Suppressor macrophage treated with lipopolysaccharide for 4 hours (primary cell): ENCODE results near the gene FGF21.
"Not testable (repeated sequence)": the region's sequence is repeated elsewhere in the genome, so short reads cannot be mapped to it uniquely, and the experiment has no call there.

Source experiments
- DNase-seq: peaks from one replicate; pipeline ENCODE4 v3.0.0-alpha.2; 2020

FGF21 gene

GRCh38 chr19:48752496-48753365 is 2.6 kb upstream of the FGF21 start, which contains the start of gene FUT1:
FUT1 (minus strand) TSS chr19:48752641; CDS start chr19:48751281, 1,360 bp downstream.
- DNase-seq: no peak

- DNase-seq: no peak
Measured at GRCh38 chr19:48755787-48756186, 463 bp downstream of the FGF21 start.

- no peak for DNase-seq
Measured at GRCh38 chr19:48756212-48756611, 888 bp downstream of the FGF21 start.

DNA sequence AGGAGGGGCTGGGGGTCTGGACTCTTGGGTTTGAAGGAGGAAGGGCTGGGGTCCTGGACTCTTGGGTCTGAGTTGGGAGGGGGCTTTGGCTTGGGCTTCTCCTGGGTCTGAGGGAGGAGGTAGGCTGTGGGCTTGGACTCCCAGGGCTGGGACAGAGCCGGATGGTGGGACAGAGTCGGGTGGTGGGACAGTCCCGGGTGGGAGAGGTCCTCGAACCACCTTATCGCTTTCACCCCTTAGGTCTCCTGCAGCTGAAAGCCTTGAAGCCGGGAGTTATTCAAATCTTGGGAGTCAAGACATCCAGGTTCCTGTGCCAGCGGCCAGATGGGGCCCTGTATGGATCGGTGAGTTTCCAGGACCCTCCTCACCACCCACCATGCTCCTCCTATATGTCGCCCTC is 1.4 kb downstream of the FGF21 start:
- no peak for DNase-seq

GRCh38 chr19:48757089-48757675 is 1.9 kb downstream of the FGF21 start:
- no peak for DNase-seq

DNA sequence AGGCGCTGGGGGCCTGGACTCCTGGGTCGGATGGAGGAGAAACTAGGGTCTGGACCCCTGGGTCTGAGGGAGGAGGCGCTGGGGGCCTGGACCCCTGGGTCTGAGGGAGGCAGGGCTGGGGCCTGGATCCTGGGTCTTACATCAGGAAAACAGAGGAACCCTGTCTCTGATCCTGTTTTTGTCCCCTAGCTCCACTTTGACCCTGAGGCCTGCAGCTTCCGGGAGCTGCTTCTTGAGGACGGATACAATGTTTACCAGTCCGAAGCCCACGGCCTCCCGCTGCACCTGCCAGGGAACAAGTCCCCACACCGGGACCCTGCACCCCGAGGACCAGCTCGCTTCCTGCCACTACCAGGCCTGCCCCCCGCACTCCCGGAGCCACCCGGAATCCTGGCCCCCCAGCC is 2.4 kb downstream of the FGF21 start:
- no peak for DNase-seq

- DNase-seq: peak; percentile 28
Measured at GRCh38 chr19:48760504-48761205, 5.3 kb downstream of the FGF21 start.

- not testable (repeated sequence) for DNase-seq
Measured at GRCh38 chr19:48765816-48766215, 10.5 kb downstream of the FGF21 start.

DNA sequence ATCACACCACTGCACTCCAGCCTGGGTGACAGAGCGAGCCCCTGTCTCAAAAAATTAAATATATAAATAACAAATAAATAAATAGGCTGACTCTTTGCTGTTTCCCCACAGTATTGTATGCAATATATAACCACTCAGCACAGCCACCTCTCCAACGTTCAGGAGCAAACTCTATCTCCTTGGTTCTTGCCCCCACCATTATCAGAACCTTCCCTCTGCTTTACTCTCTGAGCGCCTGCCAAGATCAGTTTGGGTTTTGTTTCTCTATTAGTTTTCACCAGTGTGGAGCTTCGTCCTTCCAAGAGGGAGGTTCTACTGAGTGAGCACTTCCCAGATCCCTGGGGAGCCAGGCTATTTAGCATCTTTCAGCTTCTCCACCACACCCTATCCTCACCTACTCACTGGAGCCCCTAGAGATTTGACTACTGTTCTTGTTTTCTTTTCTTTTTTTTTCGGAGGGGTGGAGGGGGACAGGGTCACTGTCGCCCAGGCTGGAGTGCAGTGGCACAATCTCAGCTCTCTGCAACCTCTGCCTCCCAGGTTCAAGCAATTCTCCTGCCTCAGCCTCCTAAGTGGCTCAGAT is 12.9 kb downstream of the FGF21 start:
- not testable (repeated sequence) for DNase-seq

- DNase-seq: peak; percentile 75
Measured at GRCh38 chr19:48768994-48769713, 13.8 kb downstream of the FGF21 start.

DNA sequence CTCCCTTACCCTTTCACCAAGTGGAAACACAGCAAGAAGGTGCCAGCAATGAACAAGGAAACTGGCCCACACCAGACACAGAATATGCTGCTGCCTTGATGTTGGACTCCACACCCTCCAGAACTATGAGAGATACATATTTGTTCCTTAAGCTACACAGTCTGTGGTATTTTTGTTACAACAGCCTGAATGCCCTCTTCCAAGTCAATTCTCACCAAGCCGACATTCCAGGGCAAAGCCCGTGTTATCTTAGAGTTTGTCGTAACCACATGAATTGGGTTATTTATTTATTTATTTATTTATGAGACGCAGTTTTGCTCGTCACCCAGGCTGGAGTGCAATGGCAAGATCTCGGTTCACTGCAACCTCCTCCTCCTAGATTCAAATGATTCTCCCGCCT is 14.9 kb downstream of the FGF21 start:
- DNase-seq: no peak

DNA sequence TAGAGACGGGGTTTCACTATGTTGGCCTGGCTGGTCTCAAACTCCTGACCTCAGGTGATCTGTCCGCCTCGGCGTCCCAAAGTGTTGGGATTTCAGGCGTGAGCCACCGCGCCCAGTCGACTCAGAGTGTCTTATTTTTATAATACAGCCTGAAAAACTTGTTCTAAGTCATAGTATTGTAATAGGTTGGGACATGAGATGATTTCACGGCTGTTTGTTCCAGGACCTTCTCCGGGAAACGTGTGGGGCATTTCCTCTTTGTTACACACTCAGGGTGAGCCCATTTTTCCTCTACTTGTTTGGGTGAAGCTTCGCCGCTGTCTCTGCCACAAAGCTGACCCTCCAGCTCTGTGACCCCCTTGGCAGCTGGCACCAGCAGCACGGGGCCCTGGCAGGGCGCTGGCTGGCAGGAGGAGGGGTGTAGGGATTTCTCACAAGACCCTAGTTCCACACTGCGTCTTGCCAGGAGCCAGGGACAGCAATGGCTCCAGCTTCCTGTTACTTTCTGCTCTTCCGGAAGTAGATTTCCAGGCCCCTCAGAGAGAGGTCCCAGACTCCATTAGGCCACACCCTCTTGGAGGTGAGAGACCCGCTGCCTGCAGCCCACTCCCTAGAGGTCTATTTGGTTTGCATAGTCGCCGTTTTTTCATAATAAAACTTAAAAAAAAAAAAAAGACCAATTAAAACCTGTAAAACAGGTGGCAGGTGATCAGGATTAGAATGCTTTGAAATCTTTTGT is 15.6 kb downstream of the FGF21 start:
- no peak for DNase-seq

GRCh38 chr19:48772503-48772953 is 17.2 kb downstream of the FGF21 start:
- DNase-seq: no peak

- no peak for DNase-seq
Measured at GRCh38 chr19:48777139-48777538, 21.8 kb downstream of the FGF21 start.

- no peak for DNase-seq
Measured at GRCh38 chr19:48777720-48778119, 22.4 kb downstream of the FGF21 start.

GRCh38 chr19:48779636-48780035 is 24.3 kb downstream of the FGF21 start:
- no peak for DNase-seq

GRCh38 chr19:48780631-48781391 is 25.5 kb downstream of the FGF21 start:
- peak; percentile 84 for DNase-seq

DNA sequence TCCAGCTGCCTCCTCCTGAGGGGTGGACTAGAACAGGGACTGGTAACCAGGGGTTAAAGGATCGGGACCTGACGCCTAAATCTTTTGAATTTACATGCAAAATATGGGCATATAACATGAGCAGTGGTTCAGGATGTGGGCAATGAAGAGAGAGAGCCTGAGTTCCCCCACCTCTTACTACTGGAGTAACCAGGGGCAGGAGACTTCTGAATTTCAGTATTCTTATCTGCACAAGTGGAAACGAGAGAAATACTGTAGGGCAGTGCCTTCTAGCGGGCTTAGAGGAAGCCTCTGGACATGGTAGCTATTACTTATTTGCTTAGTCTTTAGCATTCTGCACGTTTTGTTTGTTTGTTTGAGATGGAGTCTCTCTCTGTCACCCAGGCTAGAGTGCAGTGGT is 29.2 kb downstream of the FGF21 start:
- DNase-seq: no peak

DNA sequence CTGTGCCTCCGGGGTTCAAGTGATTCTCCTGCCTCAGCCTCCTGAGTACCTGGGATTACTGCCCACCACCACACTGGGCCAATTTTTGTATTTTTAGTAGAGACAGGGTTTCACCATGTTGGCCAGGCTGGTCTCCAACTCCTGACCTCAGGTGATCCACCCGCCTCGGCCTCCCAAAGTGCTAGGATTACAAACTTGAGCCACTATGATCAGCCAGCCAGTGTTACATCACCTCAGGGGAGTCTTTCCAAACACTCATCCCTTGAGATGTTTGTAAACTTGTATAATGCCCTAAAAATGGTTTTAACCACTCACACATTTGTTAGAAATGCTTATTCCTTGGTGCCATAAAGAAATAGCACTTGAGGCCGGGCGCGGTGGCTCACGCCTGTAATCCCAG is 31.1 kb downstream of the FGF21 start:
- DNase-seq: not testable (repeated sequence)

GRCh38 chr19:48787331-48787730 is 32.0 kb downstream of the FGF21 start:
- DNase-seq: not testable (repeated sequence)

GRCh38 chr19:48793271-48793670 is 37.9 kb downstream of the FGF21 start:
- DNase-seq: no peak
